HG03342 (cell line): ENCODE results near the gene ERC1.

ENCODE experiments used
- ATAC-seq: cut with Tn5 transposase; IDR thresholded peaks from one replicate; pipeline ENCODE4 v1.9.1; 2021; ENCODE audit warnings: mild to moderate bottlenecking, moderate library complexity; ENCODE audit not compliant: unreplicated experiment

Gene ERC1

DNA sequence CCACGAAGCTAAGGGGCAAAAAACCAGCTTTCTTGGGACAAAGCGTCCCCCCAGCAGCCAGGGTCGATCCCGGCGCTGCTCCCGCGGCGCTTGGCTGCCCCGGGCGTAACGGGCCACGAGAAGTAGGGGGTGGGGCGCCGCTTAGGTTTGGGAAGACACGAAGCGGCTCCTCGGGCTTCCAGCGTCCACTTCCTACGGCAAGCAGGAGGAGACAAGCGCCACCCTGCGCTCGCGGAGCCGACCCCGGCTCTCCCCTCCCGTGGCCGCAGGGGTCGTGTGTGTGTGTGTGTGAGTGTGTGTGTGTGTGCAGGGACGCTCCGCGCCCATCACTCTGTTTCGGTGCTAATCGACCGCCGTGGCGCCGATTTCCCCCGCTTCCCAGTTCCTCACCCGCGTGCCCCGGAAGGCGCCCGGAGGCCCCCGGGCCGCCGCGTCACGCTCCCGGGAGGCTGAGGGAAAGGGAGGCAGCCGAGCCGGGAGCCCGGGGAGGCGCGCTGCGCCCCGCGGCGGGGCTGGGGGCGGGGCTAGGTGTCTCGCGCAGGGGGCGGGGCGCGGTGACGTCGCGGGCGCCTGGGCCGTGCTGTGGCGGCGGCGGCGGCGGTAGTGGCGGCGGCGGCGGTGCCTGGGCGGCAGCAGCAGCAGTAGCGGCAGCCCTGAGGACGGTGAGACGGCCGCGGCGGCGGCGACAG, at the start of gene ERC1:
Gene ERC1, plus strand, starts transcription at position 563 of the 689 bp plus-strand sequence. CDS start 36,681 bp downstream, outside the sequence.
- peak; percentile 75 for ATAC-seq

- ATAC-seq, result no peak
Measured at GRCh38 chr12:943051-943450, 48.0 kb upstream of the ERC1 start.

DNA sequence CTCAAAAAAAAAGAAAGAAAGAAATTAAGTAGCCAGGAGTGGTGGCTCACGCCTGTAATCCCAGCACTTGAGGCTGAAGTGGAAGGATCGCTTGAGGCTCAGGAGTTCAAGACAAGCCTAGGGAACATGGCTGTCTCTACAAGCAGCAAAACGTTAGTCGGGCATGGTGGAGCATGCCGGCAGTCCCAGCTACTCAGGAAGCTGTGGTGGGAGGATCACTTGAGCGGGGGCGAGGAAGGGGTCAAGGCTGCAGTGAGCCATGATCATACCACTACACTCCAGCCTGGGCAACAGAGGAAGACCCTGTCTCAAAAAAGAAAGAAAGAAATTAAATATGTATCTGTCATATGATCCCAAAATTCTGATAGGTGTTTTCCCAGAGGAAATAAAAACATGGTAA, 46.8 kb upstream of the ERC1 start:
- ATAC-seq, result no peak

DNA sequence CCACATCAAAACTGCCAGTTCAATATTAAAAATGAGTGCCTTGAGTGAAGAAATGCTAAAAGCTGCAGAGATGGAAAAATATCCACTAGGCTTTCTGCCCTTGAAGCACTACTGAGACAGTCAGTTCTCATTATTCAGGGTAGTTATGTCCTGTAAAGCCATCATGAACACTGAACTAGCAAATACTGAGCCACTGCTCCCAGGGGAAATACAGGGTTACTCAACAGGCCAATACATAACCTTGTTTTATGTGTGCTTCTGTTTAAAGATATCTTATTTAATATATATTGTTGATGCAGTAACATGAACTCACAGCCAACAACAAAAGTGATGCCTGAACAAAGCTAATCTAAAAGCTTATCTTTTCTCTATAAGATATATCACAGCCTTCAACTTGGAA, 44.8 kb upstream of the ERC1 start:
- ATAC-seq, result no peak

- ATAC-seq, result no peak
Measured at GRCh38 chr12:946631-947030, 44.4 kb upstream of the ERC1 start.

GRCh38 chr12:948238-948637, 42.8 kb upstream of the ERC1 start:
- ATAC-seq, result no peak

- ATAC-seq, result peak; percentile 83
Measured at GRCh38 chr12:949453-950191, 41.4 kb upstream of the ERC1 start, which contains the start of gene RAD52. TSS of gene RAD52 (minus strand) at chr12:949694. CDS start at chr12:933058, 16,636 bp downstream.

DNA sequence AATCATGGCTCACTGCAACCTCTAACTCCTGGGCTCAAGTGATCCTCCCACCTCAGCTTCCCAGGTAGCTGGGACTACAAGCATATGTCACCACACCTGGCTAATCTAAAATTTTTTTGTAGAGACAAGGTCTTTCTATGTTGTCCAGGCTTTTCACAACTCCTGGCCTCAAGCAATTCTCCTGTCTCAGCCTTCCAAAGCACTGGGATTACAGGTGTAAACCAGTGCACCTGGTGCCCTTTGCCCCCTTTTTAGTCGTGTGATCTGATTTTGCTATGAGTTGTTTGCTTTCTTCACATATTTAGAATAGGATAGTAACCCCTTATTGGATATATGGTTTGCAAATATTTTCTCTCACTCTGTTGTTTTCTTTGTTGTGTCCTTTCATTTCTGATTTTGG, 39.8 kb upstream of the ERC1 start:
- no peak for ATAC-seq

GRCh38 chr12:953776-954175, 37.2 kb upstream of the ERC1 start:
- no peak for ATAC-seq

- no peak for ATAC-seq
Measured at GRCh38 chr12:954741-955140, 36.3 kb upstream of the ERC1 start.

DNA sequence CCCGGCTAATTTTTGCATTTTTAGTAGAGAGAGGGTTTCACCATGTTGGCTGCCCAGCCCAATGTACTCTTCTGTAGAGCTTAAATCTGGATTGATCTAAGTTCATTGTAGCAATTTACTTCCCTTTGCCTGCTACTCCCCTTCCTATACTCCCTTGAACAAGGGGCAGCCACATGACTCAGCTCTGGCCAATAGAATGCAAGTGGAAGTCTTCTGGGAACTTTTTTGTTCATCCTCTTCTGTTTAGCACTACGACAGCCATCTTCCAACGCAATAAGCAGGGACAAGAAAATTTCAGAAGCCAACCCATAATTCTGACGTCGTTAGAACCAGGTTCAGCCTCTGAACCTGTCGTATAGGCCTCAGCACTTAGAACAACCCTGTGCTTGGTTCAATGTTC, 35.1 kb upstream of the ERC1 start:
- ATAC-seq, result no peak

GRCh38 chr12:958588-959123, 32.4 kb upstream of the ERC1 start:
- ATAC-seq, result peak; percentile 73

GRCh38 chr12:966724-967123, 24.3 kb upstream of the ERC1 start:
- no peak for ATAC-seq

GRCh38 chr12:967641-968040, 23.4 kb upstream of the ERC1 start:
- no peak for ATAC-seq

- no peak for ATAC-seq
Measured at GRCh38 chr12:968545-968944, 22.5 kb upstream of the ERC1 start.

GRCh38 chr12:969821-970220, 21.2 kb upstream of the ERC1 start:
- no peak for ATAC-seq

- ATAC-seq, result no peak
Measured at GRCh38 chr12:971991-972390, 19.0 kb upstream of the ERC1 start.

DNA sequence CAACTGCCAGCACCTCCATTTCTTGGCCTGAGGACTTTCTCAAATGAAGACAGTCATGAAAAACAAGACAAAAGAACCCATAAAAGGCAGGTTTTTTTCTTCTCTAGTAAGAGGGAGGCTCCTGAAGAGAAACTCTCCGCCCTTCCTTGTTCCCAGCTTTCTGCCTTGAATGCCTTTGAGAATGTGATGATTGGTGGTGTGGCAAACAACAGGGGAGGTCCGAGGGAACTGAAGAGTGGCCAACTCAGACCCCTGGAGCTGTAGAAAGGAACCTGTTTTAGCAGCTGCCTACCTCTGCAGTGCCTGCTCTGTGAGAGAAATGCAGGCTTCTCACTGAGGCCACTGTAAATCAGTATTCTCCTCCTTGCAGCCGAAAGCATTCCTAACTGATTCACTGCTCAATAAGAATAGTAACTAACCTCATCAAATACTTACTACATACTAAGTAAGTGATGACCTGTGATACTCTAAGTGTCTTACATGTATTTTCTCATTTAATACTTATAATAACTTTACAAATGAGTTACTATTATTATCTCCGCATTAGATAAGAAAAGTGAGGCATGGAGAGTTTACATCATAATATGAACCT, 16.7 kb upstream of the ERC1 start:
- ATAC-seq, result no peak

- no peak for ATAC-seq
Measured at GRCh38 chr12:976644-977043, 14.4 kb upstream of the ERC1 start.

GRCh38 chr12:977156-977555, 13.9 kb upstream of the ERC1 start:
- no peak for ATAC-seq

GRCh38 chr12:979349-979748, 11.7 kb upstream of the ERC1 start:
- no peak for ATAC-seq
